ENCODE results near the gene DIP2A.
"Not testable (repeated sequence)": the region's sequence is repeated elsewhere in the genome, so short reads cannot be mapped to it uniquely, and the experiment has no call there.

DIP2A gene

DNA sequence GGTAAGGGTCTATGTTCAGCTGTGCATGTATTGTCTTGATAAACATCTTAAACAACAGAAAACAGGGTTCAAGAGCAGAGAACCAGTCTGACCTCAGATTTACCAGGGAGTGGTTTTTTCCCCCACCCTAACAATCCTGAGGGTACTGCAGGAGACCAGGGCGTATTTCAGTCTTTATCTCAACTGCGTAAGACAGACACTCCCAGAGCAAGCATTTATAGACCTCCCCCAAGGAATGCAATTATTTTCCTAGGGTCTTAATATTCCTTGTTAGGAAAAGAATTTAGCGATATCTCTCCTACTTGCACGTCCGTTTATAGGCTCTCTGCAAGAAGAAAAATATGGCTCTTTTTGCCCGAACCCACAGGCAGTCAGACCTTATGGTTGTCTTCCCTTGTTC is 9.8 kb upstream of the DIP2A start:
- not testable (repeated sequence) for FAIRE-seq

DNA sequence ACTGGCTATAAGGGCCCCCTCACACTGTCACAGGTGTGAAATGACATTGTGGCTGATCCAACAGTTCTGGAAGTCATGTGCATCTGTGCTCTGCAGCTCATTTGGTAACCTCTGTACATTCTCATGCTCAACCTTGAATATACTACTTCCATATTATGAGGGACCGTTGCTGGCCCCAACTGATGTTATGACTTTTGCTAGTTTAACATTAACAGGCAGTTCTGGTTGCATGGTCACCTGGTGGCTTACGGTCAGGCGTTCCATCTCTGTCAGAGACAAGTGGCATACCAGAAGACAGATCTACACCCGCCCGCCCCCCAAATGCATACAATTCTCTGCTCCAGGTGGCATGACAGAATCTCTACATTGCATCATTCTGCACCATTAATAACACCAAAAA is 6.0 kb upstream of the DIP2A start:
- FAIRE-seq, result no peak

DNA sequence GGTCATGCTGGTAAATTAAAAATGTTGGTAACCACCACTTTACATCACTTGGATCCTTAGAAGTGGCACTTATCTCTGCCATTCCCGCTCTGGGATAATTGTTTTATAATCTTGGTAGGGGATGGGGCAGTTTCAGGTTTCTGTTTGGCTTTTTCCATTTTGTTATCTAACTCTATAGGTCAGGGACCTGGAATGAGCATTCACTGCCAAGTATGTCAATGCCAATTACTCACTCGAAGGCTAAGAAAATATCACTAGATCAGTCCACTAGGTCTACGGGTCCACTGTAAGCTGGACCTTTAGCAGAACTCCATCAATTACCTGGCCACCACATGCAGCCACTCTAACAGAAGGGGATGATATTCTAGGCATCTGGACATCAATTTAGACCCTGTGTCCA is 4.5 kb upstream of the DIP2A start:
- FAIRE-seq, result no peak

DNA sequence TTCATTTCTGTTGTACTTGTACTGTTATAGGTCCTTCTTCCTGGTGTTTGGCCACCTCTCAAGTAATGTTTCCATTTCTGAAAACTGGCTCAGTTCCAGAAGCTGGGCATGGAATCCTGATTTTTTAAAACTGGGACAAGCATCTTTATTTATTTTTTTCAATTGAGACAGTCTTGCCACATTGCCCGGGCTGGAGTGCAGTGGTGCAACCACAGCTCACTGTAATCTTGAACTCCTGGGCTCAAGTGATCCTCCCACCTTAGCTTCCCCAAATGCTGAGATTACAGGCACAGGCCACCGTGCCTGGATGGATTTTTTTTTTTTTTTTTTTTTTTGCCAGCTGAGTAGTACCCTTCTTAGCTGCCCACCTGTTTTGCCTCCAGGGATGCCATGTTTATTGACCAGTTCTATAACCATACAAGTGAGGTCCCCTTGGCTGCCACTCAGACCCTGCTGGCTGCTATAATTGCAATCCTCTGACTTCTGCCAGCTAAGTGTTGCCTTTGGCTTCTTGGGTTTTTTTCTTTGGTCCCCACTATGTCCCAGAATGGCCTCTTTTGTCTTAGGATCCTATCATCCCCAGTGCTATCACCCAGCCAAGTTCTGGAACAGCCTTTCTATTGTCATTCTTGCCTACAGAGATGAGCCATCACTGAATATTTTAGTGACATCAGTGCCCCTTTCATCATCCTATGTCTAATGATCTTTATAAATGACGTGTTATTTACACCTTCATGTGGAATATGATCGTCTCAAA is 3.9 kb upstream of the DIP2A start:
- FAIRE-seq, result no peak

DNA sequence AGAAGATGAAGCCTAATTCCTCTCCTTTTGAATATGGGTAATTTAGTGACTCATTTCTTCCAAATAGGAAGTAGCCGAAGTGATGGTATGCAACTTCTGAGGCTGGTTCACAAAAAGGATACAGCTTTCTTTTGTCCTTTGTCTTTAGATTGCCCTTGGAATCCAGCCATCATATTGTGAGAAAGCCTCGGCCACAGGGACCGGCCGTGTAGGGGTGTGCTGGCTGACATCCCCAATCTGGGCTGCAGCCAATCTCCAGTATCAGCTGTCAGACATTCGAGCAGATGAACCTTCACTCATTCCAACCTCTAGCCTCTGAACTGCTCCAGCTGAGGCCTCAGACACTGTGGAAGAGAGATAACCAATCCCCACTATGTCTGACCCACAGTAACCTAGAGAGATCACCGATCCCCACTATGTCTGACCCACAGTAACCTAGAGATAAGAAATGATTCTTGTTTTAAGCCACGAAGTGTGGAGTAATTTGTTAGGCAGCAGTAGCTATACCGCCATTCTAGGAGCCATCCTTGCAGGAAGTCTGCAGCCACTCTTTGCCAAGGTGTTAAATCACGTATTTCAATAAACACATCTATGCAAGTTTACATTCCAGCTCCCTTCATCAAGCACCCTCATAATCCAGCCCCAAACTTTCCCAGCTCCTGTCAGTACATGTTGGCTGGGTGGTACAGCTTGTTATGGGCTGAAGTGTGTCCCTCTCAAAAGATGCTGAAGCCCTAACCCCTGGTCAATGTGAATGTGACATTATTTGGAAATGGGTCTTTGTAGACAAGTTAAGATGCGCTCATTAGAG is 2.9 kb upstream of the DIP2A start:
- FAIRE-seq, result no peak

DNA sequence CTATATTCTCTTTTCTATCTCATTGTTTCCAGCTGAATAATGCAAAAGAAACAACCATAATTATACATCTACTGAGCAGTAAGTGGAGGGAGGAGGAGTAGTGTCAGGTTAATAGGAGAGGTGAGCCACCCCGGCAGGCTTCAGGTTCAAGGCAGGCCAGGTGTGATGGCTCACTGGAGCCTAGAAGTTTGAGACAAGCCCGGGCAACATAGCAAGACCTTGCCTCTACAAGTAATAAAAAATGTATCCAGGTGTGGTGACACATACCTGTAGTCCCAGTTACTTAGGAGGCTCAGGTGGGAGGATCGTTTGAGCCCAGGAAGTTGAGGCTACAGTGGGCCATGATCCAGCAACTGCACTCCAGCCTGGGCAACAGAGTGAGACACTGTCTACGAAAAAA is 1.9 kb upstream of the DIP2A start:
- no peak for FAIRE-seq

DNA sequence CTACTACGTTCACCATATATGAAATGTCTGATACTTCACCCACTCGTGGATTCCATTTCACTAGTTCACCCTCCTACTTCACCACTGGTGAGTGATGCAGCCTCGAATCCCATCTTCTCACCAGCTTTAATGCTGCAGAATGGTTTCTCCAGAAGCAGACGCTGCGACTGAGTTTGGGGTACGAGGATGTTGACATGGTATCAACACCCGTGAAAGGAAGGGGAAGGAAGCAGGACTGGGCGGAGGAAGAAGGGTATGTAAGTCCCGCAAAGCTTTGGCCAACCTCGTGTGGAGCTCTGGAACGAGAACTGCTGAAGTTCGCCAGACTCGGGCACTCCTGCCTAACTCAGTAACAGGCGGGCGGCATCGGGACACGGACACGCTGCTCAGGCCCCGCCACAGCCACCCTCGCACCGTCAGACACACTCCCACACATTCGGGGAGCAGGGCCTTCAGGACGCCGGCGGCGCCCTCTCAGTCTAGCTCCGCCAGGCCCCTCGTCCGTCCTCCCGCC is 833 bp upstream of the DIP2A start:
- no peak for FAIRE-seq

DNA sequence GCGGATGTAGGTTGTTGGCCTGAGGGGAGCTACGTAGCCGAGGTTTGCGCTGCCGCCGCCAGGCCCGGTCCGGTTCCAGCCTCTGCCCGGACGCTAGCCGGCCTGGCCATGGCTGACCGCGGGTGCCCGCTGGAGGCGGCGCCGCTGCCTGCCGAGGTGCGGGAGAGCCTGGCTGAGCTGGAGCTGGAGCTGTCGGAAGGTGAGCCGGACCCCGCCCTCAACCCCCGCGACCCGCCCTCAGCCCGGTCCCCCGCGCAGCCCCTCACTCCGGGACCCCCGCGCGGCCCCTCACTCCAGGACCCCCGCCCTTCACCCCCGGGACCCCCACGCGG is 299 bp downstream of the DIP2A start:
- no peak for FAIRE-seq

DNA sequence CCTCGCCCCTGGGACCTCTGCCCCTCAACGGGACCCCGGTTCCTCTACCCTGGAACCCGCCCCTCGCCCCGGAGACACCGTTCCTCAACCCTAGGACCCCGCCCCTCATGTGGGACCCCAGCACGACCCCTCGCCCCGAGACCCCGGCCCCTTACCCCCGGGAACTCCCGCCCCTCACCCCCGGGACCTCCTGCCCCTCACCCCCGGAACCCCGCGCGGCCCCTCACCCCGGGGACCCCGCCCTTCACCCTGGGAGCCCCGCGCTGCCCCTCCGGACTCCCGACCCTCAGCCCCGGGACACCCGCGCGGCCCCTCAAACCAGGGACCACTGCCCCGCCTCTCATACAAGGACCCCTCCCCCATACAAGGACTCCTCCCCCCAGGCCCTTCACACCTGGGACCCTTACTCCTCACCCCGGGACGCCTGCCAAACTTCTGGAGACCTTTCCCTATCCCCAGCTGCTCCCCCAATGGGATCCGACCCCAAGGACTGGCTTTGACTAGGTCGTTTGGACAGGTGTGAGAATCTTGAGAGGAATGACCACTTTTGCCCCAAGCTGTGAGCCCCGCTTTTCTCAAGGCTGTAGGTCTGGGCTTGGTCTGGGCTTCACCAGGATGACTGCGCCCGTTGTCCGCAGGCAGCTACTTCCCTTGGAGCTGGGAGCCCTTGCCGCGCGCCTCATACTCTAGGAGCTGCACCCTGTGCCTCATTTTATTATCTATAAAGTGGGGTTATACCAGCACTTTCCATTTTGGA is 843 bp downstream of the DIP2A start:
- FAIRE-seq, result no peak

DNA sequence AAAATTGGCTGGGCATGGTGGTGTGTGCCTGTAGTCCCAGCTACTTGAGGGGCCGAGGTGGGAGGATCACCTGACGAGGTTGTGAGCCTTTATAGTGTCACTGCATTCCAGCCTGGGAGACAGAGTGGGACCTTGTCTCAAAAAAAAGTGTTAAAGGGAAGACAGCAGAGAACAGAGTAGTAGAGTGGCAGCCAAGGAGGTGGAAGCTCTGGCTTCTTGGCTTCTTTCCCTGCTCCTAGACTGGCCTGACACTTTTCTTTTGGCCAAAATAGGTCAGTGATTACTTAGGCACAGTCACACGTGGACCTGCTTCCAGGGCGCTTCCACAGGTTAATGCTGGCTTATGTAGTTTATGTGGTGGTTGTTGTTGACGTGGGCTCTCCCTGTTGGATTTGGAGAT is 3.2 kb downstream of the DIP2A start:
- FAIRE-seq, result no peak

DNA sequence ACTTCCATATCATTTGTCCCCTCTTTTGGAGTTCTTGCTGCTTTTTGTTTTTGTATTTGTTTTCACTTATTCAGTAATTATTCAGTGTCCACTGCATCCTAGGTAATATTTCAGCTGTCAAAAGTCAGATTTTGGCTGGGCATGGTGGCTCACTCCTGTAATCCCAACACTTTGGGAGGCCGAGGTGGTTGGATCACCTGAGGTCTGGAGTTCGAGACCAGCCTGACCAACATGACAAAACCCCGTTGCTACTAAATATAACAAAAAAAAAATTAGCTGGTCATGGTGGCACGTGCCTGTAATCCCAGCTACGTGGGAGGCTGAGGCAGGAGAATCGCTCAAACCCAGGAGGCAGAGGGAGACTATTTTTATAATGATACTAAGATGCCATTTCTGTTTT is 6.5 kb downstream of the DIP2A start:
- FAIRE-seq, result not testable (repeated sequence)

DNA sequence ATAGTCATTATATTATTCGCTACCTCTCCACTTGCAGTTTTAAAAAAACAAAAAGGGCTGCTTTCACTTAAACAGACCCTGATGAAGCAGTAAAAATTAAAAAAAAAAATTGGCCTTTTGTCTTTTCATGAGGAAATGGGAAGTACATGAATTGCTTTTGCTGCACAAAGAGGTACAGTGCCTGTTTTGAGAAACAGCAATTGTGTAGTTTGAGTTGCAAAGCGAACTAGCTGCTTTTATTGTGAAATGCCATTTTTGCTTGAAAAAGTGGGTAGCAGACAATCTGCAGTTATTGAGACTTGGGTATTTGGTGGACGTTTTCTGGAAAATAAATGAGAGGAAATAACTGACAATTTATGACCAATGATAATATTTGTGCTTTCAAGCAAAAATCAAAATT is 7.0 kb downstream of the DIP2A start:
- FAIRE-seq, result no peak

DNA sequence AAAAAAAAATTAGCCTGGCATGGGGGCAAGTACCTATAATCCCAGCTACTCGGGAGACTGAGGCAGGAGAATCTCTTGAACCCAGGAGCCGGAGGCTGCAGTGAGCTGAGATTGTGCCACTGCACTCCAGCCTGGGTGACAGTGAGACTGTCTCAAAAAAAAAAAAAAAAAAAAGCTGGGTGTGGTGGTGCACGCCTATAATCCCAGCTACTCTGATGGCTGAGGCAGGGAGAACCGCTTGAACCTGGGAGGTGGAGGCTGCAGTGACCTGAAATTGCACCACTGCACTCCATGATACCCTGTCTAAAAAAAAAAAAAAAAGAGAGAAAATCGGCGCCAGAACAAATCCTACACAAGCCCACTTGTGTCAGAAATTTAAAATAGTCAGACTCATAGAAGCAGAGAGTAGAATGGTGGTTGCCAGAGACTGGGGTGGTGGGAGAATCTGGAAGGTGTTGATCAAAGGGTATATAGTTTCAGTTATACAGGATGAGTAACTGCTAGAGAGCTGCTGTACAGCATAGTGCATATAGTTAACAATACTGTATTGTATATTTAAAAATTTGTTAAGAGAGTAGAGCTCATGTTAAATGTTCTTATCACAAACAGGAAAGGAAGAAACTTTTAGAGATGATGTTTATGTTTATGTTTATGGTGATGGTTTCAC is 9.6 kb downstream of the DIP2A start:
- no peak for FAIRE-seq

DNA sequence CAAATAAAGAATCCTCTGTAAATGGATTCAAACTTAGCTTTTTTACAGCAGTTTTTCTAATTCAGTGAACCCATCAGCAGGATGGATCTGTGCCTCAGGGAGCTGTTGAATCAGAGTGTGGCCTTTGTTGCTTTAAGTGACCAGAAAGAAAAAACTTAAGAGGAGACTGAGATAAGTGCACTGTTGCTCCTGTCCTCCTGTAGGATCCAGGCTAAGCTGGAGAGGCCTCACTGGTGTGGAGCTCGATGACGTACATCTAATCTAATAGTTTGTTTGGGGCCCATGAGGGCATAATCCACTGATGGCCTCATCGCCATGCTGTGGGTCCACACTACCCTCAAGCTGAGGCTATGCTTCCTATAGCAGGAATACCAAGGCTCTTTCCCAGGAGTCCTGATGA is 10.6 kb downstream of the DIP2A start:
- FAIRE-seq, result no peak

DNA sequence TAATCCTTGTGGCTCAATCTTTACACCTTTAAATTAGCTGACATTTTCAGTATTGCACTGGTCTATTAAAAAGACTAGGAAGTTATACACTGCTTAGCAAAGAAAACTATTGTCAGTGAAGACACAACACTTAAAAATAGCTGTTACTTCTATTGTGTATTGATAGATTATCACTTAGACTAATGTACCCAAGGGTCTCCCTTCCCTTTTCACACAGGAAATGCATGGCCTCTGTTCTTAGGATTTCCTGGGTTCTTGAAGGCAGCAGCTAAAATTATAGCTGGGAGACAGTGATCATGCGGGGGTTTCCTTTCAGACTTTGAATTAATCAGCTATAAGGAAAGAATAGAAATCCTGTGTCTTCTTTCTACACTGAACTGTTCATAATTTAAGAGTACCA is 12.8 kb downstream of the DIP2A start:
- no peak for FAIRE-seq

DNA sequence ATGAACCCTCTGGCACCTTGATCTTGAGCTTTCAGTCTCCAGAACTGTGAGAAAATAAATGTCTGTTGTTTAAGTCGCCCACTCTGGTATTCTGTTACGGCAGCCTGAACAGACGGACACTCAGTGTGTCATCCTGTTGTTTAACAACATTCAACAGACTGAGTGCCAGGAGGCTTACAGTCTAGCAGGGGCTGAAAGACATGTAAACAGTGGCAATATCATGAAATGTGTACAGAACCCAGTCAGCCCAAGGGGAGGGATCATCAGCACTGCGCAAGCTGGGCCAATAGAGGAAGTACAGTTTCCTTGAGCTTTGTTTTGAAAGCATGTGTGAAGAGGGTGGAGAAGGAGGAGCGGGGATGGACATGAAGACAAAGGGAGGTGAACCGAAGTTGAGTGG is 13.6 kb downstream of the DIP2A start:
- FAIRE-seq, result no peak

DNA sequence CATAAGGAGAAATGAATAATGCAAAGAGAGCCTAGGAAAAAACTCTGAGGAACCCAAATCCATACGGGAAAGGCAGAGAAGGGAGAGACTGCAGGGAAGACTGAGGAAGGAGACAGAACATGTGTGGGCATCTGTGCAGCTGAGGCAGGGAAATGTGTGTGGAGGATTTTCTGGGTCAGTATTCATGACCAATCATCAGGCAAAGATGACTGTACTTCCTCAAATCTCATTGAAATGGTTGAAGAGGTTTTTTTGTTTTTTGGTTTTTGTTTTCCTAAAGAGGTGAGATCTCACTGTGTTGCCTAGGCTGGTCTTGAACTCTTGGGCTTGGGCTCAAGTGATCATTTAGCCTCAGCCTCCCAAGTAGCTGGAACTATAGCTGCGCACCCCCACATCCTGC is 15.7 kb downstream of the DIP2A start:
- FAIRE-seq, result no peak

DNA sequence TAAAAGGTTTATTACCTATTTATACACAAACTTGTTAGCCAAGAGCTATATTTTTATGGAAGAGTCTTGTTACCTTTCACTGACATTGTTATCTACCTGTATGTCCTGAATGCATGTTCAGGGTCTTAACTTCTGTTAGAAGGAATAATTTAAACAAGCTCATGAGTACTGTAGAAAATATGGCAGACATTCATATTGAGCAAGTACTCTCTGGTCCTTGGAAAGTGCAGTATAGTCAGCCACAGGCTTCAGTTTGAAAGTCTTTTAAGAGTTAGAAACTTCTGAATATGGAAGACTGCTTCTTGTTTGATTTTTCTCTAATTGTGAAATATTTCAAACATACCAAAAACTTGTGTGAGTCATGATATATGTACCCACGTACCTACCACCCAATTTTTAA is 16.6 kb downstream of the DIP2A start:
- no peak for FAIRE-seq

DNA sequence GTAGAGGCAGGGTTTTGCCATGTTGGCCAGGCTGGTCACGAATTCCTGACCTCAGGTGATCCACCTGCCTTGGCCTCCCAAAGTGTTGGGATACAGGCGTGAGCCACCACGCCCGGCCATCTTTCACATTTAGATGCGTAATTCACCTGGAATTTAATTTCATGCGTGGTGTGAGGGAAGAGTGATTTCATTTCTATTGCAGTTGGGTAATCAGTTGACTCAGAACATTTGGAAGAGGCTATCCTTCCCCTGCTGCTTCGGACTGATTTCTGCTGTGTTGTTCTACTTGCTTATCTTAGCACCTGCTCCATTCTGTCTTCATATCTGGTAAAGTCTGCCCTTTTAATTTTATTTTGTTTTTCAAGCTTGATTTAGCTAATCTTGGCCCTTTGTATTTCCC is 19.1 kb downstream of the DIP2A start:
- no peak for FAIRE-seq

DNA sequence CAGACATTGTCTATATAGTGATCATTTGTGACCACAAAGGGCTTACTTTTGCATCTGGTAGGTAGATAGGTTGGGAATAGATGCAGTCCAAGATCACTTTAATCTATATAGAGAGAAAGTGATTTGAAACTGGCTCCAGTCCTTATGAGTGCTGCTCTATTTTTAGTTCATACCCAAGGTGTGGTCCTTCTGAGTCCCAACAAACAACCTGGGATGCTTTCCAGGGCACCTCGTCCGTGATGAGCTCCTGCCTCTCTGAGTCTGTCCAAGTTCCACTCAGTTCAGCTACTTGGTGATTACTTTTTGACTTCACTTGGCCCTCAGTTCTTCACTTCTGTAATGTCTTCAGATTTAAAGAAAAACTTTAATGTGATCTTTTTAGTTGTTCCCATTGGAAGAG is 20.2 kb downstream of the DIP2A start:
- no peak for FAIRE-seq

DNA sequence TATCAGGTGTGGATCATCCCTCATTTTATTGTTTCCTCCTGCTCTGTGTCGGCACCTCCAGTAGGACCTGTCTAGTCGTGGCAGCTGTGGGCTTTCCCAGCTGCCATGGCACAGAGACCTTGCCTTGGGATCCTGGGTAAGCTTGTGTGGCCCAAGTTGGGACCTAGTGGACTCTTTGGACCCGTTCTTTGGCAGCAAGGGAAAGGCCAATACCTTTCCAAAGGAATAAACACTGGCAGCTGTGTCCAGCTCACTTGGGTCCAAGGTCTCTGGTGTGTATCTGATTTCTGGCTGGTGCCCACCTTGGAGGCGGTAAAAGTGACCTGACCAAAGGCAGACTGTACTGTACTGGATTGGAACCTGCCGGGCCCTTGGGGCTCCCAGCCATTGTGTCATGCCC is 21.8 kb downstream of the DIP2A start:
- no peak for FAIRE-seq

DNA sequence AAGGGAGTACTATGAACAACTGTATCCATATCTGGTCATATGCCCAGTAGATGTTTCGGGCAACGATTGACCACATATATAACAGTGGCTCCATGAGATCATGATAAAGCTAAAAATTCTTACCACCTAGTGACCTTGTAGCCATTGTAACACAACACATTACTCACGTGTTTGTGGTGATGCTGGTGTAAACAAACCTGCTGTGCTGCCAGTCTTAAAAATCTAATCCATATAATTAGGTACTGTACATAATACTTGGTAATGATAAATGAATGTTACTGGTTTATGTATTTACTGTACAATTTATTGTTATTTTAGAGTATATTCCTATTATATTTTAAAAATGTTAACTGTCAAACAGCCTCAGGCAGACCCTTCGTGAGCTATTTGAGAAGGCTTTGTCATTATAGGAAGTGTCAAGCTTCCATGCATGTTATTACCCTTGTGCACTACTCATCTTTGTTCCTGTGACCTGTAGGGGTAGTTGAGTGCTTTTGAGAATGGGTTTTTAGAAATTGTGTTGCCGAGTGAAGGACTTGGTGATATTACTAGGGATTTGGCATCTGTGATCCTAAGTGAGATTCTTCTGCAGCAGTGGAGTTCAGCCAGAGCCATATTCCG is 23.6 kb downstream of the DIP2A start:
- no peak for FAIRE-seq

DNA sequence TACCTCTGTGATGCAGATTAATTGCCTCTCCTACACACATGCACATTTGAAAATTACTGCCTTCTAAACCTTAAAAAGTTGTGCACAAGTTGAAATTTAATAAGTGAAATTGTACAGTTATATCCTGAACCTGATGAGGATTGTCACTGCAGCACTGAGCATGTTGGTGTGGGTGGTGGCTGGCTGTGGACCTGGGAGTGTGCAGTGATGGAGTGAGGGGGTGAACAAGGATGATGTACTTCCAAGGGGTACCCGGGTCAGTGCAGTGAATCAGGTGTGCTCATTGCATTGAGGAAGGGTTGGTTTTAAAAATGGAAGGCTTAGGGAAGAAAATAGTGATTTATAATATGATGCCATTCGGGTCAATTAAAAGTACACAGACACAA is 24.1 kb downstream of the DIP2A start:
- no peak for FAIRE-seq
